Hepatic stellate cell (primary cell): ENCODE measurements around the gene UBAC2.
A peak's percentile ranks its signal among the peaks of the same experiment; 100 is the strongest.

Experiments used
- DNase-seq: peaks from one replicate; pipeline ENCODE4 v3.0.0; 2011; ENCODE audit warnings: low spot score

UBAC2 gene

GRCh38 chr13:99340638-99341037 lies 140.0 kb downstream of the UBAC2 start:
- DNase-seq, result no peak

GRCh38 chr13:99341969-99342722 lies 141.5 kb downstream of the UBAC2 start:
- no peak for DNase-seq

GRCh38 chr13:99342723-99343315 lies 142.2 kb downstream of the UBAC2 start:
- no peak for DNase-seq

DNA sequence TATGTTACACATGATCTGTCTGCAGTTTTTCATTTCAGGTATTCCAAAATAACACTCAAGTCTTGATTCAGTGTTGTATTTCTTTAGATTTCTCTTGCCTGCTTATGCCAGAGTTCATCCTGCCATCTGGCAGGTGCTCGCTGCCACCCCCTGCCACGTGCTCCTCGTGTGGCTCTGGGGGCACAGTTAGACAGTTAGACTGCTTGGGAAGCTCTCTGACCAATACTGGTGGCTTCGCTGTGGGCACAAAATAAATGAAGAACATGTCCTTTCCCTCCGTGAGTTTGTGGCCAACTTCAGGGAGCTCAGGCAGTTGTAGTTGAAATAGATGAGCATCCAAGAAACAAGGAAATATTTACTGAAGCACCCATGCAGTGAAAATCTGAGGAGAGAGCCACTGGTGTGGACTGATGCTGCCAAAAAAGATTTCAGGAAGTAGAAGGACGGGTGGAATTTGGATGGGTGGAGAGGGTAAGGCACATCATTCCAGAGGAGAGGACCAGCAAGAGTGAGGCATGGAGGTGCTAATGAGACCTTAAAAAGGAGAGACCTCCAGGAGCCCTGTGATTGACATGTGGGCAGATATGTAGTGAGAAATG lies 144.1 kb downstream of the UBAC2 start:
- DNase-seq, result no peak

- DNase-seq, result no peak
Measured at GRCh38 chr13:99345345-99345744, 144.7 kb downstream of the UBAC2 start.

- no peak for DNase-seq
Measured at GRCh38 chr13:99346335-99347042, 145.8 kb downstream of the UBAC2 start.

DNA sequence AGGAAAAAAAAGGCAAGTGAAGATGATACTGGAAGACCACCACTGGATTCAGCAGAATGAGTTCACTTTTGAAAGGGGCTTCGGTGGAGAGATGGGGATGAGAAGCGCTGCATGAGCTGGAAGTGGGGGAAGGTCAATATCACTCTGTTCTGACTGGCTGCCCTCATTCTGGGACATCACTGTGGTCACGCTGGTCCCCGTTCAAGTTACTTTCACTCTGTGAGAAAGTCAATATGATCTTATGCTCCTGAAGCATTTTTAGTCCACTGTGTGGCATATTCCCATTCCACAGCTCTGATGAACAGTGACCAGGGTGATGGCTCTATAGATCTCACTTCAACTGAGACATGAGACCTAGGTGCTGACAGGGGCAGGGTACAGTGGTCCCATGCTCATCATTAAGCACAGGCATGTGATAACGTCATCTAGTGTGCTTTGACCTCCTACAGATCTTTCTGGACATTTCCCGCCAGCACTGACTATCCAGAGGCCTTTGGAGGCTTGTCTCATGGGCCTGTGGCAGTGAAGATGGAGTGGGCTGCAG lies 146.8 kb downstream of the UBAC2 start:
- no peak for DNase-seq

DNA sequence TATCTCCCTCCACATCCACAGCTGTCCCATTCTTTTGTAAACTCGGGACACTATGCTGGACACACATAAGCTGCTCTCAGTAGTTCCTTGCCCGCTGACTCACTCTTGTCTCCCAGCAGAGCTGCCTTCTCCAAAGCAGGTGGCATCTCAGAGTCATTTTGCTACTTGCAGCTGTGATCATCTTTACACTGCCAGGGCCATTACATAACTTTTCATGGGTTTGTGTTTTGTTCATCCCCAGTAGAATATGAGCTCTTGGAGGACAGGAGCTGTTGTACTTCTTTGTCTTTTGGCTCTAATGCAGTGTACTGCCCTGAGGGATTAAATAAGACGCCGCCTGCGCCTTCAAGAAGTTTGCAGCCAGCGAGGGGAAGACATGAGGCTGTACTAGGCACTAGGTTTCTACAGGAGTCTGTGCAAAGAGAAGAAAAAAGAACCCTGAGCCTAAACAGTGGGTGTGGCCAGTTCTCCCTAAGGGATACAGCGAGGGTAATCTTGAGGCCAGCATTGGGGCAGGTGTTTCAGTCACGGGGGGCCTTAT lies 147.3 kb downstream of the UBAC2 start:
- no peak for DNase-seq

DNA sequence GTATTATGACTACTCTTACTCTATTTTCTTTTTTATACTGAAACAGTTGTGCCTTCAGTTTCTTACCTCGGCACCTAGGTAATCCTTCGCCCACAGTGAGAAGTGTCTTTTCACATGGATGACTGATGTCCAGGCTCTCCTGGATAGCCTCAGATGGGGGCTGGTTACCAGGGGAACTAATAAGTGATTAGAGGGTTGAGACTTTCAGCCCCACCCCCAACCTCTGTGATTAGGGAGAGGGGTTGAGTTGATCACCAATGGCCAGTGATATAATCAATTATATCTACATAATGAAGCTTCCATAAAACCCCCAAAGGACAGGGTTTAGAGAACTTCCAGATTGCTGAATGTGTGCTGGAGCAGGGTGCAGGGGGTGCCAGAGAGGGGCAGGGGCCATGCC lies 149.5 kb downstream of the UBAC2 start:
- DNase-seq, result no peak

GRCh38 chr13:99351772-99352171 lies 151.1 kb downstream of the UBAC2 start:
- no peak for DNase-seq

- no peak for DNase-seq
Measured at GRCh38 chr13:99352351-99353245, 151.9 kb downstream of the UBAC2 start.

DNA sequence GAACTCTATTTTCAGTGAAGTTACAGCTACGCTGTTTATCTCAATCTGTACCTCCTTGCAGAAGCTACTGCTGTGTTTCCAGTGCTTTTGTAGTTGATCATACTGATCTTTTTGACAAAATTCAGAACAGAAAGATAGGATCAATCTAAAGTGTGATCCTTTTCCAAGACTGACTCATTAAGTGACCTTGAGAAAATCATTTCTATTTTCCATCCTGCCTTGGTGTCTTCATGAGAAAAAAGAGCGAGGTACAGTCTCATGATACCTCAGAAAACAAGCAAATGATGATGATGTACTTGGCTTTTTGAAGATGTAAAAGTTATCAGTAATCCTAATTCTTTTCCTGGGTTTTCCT lies 152.6 kb downstream of the UBAC2 start:
- DNase-seq, result no peak

DNA sequence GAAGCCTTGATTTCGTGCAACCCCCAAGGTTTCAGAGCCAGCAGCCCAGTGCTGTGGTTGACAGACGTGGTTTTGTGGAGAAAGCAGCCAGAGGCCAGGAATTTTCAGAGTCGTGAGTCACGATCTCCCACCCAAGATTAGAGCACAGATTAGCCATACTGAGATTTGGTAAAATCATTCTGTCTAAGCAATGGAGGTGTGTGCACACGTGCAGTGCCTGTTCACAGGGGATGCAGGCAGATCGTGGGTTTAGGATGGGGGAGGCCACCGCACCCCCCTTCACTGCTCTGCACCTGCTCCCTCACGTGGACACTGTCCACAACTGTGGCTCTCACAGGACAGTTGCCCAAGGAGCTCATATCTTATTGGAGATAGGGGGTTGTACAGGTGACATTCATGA lies 153.2 kb downstream of the UBAC2 start:
- DNase-seq, result peak; percentile 46

GRCh38 chr13:99354371-99354951 lies 153.8 kb downstream of the UBAC2 start:
- DNase-seq, result no peak

GRCh38 chr13:99355267-99356011 lies 154.8 kb downstream of the UBAC2 start:
- no peak for DNase-seq

DNA sequence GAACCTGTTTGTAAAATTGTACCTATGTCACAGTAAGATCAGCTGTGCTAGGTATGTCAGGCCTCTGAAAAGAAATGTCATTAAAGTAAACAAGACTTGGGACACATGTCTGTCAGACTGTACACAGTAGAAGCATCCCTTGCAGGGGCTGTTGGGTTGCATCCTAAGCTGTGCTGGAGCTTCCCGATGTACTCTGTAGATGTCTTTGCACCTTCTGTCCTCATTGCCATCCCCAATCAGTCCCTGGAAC lies 155.3 kb downstream of the UBAC2 start:
- DNase-seq, result no peak

DNA sequence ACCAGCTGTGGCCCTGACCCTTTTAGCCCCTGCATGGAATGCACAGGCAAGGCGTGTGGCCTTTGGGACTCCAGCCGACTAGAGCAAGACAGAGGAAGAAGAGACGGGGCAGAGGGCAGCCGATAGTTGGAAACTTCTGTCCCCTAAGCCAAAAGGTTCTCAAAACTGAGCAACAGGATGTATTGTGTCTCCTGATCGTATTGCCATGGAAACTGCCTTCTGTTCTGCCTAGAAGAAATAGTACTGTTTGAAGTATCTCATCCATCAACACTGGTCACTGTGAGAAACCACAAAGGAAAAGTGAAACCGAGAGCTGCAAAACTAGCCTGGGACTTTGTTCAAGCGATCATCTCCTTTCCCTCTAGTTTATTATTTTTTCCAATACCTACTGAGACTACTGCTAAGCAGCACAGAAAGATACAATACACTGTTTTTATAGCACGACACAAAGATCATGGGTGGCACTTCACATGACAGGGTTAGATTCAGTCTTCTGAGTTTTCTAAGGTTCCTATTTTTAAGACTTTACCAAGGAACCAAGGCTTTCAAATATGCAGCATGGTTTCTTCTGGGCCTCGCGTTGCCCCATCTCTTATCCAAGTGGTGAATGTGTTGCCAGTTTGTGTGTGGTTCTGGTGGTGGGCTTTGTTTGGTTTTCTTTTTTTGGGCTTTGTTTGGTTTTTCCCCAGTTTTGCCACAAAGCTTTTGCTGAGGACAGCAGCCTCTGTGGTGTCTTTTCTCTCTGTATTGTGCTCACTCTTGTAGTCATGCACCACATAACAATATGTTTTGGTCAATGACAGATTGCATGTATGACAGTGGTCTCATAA lies 155.8 kb downstream of the UBAC2 start:
- peak; percentile 76 for DNase-seq

DNA sequence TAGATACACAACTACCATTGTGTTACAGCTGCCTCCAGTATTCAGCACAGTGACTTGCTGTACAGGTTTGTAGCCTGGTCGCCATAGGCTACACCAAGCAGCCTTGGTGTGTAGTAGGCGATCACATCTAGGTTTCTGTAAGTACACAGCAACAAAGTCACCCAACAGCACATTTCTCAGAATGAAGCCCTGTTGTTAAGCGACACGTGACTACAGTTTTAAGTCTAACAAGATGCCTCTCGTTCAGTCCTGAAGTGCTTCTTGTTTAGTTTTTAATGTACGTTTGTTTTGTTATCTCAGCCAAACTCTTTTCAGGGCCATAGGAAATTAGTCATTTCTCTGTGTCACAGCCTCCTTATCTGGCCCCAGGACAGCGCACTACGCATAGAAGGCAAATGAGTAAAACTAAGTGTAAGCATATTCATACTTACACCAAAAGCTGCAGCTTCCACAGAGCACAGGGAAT lies 156.5 kb downstream of the UBAC2 start:
- DNase-seq, result peak; percentile 79

DNA sequence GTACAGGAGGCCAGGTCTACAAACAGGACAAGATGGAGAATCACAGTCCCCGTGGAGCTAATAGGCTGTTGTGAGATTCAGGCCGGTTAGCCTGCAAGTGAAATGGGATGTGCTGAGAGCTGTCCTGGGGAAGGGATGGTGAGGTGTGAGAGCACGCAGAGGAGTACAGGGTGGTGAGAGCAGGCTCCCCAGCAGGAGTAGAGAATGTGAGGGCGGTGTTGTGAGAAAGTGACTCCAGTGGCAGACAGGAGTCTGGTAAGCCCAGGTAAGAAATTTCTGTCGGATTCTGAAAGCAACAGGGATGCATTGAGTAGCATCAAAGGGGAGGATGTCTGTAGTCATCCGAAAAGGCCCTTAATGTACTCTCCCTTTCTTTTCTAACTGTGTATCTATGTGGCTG lies 157.3 kb downstream of the UBAC2 start:
- no peak for DNase-seq

GRCh38 chr13:99359528-99359927 lies 158.9 kb downstream of the UBAC2 start:
- no peak for DNase-seq
